HG03342 (cell line): ENCODE results near the gene STRIP2.

Source experiments
- ATAC-seq: cut with Tn5 transposase; IDR thresholded peaks from one replicate; pipeline ENCODE4 v1.9.1; 2021; ENCODE audit warnings: mild to moderate bottlenecking, moderate library complexity; ENCODE audit not compliant: unreplicated experiment

Gene STRIP2

DNA sequence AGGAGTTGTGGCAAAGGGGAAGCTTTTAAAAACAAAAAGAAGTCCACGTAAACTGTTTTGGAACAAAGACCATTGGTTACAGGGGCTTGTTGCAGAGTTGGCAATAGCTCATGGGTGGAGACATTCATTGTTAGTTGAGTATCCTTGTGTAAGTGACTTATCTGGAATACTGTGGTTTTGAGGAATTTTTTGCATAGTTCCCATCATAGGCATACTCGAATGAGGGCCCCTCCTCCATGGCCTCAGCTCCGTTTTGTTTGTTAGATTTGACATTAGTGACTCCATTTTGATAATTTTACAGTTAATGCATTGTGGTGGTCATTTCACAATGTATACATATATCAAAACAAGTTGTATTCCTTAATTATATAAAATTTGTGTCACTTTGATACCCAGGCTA lies 55.3 kb downstream of the STRIP2 start:
- ATAC-seq: no peak

DNA sequence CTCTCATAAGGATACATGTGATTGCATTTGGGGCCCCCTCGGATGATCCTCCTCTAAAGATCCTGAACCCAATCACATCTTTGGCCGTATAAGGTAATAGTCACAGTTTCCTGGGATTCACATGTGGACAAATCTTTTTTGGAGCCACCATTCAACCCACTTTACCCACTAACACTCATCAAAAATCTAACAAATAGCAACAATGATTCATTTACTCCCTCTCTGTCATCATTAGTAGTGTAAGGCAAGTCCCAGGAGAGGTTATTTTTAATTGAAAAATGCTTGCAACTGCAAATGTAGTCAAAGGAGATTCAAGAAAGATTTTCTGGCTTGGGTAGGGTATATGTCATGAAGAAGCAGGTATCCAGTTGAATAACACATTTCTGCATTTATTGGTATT lies 58.2 kb downstream of the STRIP2 start:
- ATAC-seq: no peak

DNA sequence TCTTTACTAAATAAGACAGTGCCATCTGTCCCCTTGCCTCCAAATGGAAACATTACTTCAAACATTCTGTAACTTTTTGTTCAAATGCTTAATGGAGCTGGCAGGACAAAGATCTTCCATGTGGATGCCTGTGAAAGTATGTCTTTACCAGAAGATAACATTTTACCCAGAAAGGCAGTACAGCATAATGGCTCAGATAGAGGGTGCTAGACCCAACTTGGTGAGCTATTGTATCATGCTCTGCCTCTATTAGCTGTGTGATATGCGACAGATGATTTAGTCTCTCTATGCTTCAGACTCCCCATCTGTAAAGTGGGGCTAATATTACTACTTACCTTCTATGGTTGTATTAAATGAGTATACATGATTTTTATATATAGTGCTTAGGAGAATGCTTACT lies 59.3 kb downstream of the STRIP2 start:
- ATAC-seq: no peak

DNA sequence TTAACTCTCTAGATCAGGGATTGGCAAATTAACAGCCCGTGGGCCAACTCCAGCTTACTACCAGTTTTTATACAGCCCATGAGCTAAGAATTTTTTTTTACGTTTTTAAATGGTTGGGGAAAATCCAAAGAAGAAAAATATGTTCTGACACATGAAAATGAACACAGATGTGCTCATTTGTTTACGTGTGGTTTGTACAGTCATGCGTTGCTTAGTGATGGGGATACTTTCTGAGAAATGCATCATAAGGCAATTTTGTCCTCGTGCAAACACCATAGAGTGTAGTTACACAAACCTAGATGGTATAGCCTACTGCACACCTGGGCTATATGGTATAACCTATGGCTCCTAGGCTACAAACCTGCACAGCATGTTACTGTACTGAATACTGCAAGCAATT lies 59.8 kb downstream of the STRIP2 start:
- peak; percentile 85 for ATAC-seq

DNA sequence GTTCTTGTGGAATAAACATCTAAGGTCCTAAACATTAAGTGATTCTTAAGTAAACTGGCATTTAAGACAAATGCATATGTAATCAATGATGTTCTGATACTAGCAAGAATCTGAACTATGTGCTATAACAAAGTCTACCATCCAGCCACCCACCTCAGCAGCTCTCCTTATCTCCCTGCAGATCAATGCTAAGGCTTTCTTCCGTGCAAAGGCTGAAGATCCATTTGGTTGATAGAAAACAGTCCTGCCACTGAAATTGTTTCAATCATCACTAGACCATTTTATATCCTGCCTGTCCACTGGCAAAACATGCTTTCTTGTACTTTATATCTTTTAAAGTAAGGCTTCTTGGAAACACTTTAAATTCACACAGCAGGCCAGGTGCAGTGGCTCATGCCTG lies 61.8 kb downstream of the STRIP2 start:
- ATAC-seq: no peak

DNA sequence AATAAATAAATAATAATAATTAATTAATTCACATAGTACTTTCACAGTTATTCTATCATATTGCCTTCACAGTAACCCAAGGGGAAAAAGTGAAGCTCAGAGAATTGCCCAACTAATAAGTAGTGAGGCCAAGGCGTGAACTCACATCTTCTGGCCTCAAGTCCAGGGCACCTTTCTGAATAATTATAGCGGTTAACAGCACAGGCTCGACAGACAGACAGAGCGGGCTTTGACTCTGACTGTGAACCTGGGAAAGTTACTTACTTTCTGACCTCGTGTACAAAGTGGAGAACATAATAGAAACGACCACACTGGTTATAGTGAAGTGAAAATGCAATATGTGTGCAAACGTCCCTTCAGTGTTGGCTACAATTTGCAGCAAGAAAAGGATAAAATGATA lies 62.4 kb downstream of the STRIP2 start:
- no peak for ATAC-seq

DNA sequence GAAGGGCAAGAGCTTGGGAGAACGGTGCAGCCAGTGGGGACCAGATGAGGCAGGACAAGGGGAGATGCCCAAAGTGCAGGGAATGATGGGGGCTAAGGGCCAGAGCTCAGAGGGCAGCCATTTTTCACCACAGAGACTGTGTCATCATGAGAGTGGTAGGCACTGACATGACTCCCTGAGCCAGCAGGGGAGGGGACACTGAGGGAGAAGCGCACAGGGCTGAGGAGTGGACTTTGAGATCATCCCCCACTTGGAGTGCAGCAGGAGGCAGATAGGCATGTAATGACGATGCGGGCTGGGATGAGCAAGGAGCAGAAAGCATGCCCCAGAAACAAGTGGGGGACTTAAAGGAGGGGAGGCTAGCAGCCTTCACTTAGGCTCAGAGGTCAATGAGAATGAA lies 62.9 kb downstream of the STRIP2 start:
- no peak for ATAC-seq

DNA sequence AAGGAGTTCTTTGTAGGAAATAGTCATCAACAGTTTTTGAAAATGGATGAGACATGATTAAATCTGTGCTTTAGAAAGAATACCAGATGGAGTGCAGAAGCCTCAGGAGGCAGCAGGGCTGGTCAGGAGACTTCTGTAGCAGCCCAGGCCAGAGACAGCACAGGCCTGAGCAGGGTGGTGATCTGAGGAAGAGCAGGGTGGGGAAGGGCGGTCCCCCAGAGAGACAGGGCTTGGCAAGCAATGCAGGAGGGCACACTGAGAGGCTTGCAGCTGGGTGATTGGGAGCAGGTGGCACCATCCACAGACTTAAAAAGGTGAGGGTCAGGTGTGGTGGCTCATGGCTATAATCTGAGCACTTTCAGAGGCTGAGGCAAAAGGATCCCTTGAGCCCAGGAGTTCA lies 63.8 kb downstream of the STRIP2 start:
- ATAC-seq: no peak

DNA sequence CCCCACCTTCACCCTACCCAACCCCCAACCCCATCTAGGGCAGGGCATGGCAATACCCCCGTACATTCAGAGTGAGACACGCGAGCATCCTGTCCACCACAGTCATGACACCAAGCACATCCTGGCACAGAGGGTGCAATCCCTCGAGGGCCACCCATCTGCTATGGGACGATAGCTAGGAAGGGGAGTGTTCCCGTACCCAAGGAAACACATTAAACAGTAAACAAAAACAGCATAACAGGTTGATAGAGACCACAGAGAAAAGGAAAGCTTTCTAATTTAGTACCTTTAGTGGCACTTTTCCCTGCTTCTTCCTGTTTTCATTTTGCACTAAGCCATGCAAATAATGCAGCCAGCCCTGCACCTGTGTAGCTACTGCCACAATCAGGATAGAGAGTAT lies 65.8 kb downstream of the STRIP2 start:
- no peak for ATAC-seq

DNA sequence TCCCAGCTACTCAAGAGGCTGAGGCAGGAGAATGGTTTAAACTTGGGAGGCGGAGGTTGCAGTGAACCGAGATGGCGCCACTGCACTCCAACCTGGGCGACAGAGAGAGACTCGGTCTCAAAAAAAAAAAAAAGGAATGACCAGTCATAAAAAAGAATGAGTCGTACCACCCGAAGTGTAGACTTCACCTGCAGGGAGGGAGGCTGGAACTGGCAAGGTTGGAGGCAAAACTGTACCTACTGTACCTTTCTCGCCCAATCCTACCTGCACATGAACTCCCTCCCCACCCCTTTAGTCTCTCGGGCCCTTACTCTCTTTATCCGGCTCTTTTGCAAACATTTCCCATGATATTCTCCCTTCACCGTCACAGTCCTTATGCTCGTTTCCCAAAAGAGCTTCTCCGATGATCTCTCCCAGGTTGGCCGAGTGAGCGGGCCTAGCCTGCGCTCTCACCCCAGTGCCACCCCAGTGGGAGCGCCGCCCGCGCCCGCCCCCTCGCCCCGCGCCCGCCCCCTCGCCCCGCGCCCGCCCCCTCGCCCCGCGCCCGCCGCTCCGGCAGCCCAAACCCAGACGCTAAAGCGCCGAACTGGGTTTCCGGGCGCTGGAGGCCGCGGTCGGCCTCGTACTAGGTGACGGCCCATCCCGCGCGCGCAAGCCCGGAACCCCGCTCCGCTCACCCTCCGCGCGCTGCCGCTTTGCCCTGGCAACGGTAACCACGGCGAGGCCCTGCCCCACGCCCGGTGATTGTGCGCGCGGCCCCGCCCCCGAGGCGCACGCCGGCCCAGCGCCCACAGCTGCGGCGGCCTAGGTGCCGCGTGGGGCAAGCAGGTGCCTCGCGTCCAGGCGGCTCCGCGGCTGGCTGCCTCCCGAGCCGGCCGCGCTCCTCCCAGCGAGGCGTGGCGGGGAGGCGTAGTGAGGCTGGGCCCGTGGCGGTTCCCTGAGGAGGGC lies 67.8 kb downstream of the STRIP2 start, which contains the start of gene SMKR1:
Gene SMKR1 (plus strand): TSS at position 772 of the 948 bp plus-strand sequence. CDS start 294 bp downstream, outside the sequence.
- peak; percentile 94 for ATAC-seq

DNA sequence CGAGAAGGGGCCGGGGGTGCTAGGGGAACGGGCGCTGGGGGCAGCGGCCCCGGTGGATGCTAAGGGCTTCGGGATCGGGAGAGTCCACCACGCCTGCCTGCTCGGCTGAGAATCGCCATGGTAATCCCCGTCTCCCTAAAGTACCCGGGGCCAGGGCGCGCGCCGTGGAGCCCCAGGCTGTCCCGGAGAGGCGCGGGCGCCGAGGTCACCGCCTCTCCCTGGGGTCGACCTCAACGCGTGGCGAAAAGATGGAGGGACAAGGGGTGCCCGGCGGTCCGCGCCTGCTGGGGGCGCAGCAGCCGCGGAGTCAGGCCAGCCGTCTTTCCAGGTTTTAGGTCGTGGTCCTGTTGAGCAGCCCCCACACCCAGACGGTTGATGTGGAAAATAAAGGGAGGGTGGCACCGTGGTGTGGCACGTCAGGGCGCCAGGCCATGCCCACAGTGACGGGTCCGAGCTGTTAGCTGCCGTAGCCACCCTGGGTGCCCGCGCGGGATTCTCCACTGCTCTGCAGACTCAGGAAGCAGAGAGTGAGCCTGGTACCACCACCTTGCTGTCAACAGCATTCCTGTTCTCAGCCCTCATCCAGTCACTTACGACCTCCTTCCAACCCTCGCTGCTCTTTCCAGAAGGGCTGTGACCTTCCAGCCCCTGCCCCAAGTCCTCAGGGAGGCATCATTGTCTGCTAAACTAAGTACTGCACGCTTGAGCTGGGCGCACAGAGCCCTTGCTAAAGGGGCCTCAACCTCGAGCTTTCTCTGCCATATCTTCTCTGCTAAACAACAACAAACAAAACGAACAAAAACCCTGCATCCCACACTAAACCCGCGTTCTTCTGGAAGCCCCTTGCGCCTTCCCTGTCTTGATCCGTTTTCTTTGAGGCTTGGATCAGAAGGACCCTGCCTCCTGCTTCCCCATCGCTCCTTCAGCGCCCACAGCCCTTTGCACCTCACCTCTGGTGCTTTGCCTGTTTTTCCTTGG lies 68.8 kb downstream of the STRIP2 start:
- no peak for ATAC-seq

DNA sequence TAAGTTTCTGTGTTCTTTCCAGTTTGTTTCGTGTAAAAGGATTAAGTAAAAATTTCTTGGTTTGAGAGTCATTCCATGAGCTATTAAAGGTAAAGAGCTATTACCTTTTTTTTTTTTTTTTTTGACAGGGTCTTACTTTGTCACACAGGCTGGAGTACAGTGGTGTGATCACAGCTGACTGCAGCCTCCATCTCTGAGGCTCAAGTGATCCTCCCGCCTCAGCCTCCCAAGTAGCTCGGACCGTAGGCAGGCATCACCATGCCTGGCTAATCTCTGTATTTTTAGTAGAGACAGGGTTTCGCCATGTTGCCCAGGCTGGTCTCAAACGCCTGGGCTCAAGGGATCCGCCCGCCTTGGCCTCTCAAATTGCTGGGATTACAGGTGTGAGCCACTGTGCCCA lies 69.5 kb downstream of the STRIP2 start:
- ATAC-seq: no peak

DNA sequence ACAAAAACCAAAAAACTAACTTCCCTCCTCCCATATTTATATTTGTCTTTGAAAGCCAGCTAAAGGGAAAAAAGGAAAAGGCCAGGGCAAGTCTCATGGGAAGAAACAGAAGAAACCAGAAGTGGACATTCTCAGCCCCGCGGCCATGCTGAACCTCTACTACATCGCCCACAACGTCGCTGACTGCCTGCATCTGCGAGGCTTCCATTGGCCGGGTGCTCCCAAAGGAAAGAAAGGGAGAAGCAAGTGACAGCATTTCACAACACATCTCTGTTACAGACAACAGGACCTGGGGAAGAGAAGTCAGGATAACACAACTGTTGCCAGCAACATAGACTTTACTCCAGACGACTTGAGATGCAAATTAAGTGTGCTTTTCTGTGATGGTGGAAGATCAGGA lies 78.0 kb downstream of the STRIP2 start:
- no peak for ATAC-seq

DNA sequence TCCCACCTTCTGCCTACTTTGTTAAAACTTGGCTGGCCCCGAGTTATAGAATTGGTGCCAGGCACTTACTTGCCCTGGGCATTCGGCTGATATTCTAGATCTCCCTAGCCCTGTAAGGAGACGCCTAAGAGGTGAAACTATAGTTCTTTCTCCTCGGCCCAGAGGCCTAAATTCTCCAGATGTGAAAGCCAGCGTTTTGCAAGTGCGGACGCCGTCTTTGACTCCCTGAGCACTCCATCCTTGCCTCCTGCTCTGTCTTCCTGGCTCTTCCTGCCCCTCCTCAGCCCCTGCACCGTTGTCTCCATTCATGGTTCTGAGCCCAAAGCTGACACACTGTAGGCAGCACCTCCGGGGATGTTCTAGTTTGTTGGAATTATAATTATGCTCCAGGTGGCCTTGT lies 79.3 kb downstream of the STRIP2 start:
- ATAC-seq: no peak

DNA sequence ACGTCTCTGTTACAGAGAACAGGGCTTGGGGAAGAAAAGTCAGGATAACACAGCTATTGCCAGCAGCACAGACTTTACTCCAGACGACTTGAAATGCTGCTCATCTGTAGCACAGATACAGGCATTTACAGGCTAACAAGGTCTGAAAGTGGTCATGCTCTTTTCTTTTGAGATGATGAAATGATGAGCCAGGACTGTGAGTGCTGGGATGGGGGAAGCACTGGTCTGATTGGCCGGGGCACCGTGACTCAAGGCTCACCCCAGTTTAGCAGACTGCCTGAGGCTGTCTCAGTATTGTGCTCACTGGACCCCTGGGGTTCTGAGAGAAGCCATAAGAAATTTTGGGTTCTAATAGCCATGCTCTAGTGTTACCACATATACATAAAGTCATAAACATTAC lies 80.5 kb downstream of the STRIP2 start:
- ATAC-seq: no peak

DNA sequence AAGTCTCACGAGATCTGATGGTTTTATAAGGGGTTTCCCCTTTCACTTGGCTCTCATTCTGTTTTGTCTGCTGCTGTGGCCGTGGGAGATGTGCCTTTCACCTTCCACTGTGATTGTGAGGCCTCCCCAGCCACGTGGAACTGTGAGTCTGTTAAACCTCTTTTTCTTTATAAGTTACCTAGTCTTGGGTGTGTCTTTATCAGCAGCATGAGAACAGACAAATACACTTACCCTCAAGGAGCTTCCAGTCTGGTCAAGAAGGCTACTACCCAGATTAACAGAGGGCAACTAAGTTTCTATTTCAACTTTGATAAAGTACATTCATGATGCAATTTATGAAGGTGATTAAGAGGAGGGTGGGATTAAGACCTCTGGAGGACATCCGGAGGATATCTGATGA lies 81.1 kb downstream of the STRIP2 start:
- no peak for ATAC-seq

DNA sequence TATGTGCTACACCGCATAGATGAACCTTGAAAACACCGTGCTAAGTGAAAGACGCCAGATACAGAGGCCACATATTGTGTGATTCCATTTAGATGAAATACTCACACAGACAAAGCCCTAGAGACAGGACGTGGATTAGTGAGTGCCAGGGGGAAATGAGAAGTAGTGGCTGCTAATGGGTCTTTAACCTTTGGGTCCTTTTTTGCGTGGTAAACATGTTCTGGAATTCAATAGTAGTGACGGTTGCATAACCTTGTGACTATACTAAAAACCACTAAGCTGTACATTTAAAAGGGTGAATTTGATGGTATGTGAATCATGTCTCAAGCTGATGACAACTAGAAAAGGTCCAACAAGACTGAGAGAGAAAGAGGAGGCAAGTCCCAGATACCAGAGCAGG lies 83.7 kb downstream of the STRIP2 start:
- no peak for ATAC-seq

DNA sequence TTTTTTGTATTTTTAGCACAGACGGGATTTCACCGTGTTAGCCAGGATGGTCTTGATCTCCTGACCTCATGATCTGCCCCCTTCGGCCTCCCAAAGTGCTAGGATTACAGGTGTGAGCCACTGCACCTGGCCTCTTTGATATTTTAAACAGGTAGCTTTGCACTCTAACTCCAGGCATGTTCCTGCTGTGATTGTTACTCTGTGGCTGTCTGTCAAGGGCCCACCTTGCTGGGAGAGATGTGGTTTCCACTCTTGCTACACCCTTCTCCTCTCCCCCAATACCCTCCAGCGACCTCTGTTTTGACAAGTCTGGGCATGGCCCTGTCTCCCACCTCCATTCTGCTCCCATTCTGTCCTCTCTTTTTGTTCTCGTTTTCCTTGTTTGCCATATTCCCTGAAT lies 85.2 kb downstream of the STRIP2 start:
- ATAC-seq: no peak

DNA sequence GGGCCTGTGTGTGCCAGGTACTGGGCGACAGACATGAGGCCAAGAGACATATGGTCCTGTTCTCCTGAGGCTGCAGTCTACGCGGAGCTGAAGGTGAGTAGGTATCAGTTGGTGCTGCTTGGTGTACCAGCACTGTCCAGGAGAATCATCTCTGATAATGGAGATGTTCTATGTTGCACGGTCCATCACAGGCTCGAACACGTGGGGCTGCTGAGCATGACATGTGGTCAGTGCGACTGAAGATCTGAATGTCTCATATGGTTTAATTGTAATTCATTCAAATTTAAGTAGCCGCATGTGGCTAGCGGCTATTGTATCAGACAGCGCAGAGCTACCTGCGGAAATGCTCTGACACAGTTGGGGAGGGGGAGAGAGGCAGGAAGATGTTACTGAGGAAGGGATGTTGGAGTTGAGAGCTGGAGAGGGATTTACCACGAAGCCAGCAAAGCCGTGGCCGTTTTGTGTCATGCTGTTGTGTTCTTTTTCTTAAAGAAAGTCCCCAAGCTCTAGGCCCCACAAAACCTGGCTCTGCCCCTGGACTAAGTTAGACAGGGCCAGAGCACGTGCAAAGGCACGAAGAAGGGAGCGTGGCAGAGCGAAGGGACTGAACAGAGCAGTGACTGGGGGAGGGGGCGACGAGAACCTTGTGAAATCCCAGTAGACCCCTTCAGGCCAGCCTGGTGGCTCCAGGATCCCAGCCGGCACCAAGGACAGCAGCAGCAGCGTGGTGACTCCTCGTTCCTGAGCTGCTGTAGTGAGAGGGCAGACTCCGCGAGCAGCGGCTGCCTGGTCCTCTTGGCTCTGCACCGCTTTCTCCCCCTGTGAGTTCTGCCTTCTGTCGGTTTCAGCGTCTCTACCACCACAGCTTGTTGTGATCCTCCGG lies 88.1 kb downstream of the STRIP2 start:
- no peak for ATAC-seq

DNA sequence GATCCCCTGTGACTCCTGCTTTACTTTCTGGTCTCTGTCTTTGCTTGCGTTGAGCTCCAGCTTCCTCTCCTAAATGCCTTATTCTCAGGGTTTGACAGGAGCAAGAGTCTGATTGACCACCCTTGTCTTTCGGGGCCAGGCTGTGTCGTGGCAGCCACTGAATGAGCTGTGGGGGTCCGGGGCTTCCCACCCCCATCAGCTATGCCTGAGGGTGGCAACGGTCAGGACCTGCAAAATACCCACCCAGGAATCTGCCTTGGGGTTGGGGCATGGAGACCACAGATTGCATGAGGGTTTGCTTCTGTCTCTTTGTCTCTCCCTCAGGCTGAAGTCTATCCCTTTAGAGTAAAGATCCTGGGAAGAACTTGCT lies 88.7 kb downstream of the STRIP2 start:
- ATAC-seq: no peak

DNA sequence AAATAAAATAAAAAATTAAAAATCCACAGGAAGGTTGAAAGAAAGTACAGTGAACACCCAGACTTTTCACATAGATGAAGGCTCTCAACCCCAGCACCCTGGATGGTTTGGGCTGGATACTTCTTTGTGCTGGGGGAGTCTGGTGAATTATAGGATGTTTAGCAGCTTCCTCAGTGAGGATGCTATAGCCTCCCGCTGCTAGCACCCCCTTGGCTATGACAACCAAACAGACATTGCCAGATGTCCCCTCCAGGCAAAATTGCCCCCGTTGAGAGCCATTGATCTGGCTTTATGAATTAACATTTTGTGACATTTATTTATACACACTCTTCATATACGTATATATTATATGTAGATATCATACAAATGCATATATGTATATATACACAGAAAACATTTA lies 89.7 kb downstream of the STRIP2 start:
- ATAC-seq: no peak
